Measurements from ENCODE around the gene CPB1. TPM values are rescaled to one million over a fixed set of nuclear protein-coding genes. Genes with fewer than 3 reads are reported as not detected.

Gene CPB1
- total and polyA plus RNA-seq, 2 donors (not counting 1 experiment from before 2014, with no cell fraction given): not detected

DNA sequence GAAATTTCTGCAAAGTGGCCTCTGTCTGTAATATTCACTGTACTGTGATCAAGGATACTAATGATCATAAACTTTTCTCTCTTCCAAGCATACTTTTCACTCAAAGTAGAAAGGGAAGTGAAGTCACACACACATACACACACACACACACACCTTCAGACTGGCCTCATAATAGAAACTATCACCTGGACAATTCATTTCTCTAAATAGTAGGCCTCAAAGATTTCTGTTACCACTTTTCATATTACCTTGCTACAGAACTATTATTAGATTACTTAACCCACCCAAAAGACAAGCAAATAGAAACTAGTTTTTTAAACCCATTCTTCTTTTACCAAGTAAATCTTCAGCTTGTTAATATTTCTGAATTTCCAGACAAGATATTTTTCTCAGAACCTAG lies 12.2 kb downstream of the CPB1 start:
- ChIA-PET CTCF (no interaction called here), POLR2A (no interaction called here)
- ATAC-seq (ENCODE audit: low read depth): no peak
- H3K27ac Mint-ChIP-seq: no peak overlapping the region
- no peak for DNase-seq
- intact Hi-C loops (cut with micrococcal nuclease): no loop called here
- no peaks in the 10 kb centered on the region for H3K27me3 Mint-ChIP-seq
- H3K9me3 Mint-ChIP-seq (ENCODE audit: insufficient read depth): no peaks in the 10 kb centered on the region
- no peak overlapping the region for H3K9ac ChIP-seq (ENCODE audit: low read length)
- no peaks in the 10 kb centered on the region for H3K4me1 Mint-ChIP-seq
- H3K4me3 Mint-ChIP-seq: no peak overlapping the region
- H3K4me2 ChIP-seq (replicated peaks; ENCODE audit: low read depth, low read length, poor library complexity, severe bottlenecking): no peak overlapping the region
- no peaks in the 10 kb centered on the region for H3K79me2 ChIP-seq (ENCODE audit: control insufficient read depth, insufficient read depth, low read length)
- no peak overlapping the region for H3K4me3 ChIP-seq (ENCODE audit: control extremely low read depth in 1 of 5, extremely low read depth in 1 of 5, insufficient read depth in 1 of 5, low read depth in 2 of 5, low read length in 4 of 5)
- no peaks in the 10 kb centered on the region for H4K20me1 ChIP-seq (ENCODE audit: control insufficient read depth, insufficient read depth, low read length, poor library complexity, severe bottlenecking)
- H3K4me1 ChIP-seq (ENCODE audit: control insufficient read depth in 2 of 2, insufficient read depth in 2 of 2, low read length in 2 of 2): no peaks in the 10 kb centered on the region
- TF ChIP-seq, protein P1, sequence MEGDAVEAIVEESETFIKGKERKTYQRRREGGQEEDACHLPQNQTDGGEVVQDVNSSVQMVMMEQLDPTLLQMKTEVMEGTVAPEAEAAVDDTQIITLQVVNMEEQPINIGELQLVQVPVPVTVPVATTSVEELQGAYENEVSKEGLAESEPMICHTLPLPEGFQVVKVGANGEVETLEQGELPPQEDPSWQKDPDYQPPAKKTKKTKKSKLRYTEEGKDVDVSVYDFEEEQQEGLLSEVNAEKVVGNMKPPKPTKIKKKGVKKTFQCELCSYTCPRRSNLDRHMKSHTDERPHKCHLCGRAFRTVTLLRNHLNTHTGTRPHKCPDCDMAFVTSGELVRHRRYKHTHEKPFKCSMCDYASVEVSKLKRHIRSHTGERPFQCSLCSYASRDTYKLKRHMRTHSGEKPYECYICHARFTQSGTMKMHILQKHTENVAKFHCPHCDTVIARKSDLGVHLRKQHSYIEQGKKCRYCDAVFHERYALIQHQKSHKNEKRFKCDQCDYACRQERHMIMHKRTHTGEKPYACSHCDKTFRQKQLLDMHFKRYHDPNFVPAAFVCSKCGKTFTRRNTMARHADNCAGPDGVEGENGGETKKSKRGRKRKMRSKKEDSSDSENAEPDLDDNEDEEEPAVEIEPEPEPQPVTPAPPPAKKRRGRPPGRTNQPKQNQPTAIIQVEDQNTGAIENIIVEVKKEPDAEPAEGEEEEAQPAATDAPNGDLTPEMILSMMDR (IDR thresholded peaks at IDR 0.05): no peak
- no peak for TF ChIP-seq EZH2 (IDR thresholded peaks at IDR 0.05; ENCODE audit: borderline replicate concordance, insufficient read depth, low read depth, low read length, poor library complexity, severe bottlenecking)
- H3K9me3 ChIP-seq (ENCODE audit: control extremely low read depth in 1 of 3, control insufficient read depth in 2 of 3, insufficient read depth in 1 of 3, low read length in 2 of 3): no peaks in the 10 kb centered on the region
- no peak overlapping the region for H2AFZ ChIP-seq (ENCODE audit: insufficient read depth, low read depth, low read length, poor library complexity, severe bottlenecking)
- no peaks in the 10 kb centered on the region for H3K36me3 ChIP-seq (replicated peaks in 1 of 2; ENCODE audit: control extremely low read depth in 1 of 2, control insufficient read depth in 1 of 2, extremely low read depth in 1 of 2, insufficient read depth in 2 of 2, low read length in 1 of 2)
- H3K27me3 ChIP-seq (replicated peaks in 1 of 4; ENCODE audit: control extremely low read depth in 1 of 4, control insufficient read depth in 3 of 4, insufficient read depth in 4 of 4, low read length in 3 of 4): no peaks in the 10 kb centered on the region
- no peak overlapping the region for H3K27ac ChIP-seq (ENCODE audit: low read length in 2 of 2)

DNA sequence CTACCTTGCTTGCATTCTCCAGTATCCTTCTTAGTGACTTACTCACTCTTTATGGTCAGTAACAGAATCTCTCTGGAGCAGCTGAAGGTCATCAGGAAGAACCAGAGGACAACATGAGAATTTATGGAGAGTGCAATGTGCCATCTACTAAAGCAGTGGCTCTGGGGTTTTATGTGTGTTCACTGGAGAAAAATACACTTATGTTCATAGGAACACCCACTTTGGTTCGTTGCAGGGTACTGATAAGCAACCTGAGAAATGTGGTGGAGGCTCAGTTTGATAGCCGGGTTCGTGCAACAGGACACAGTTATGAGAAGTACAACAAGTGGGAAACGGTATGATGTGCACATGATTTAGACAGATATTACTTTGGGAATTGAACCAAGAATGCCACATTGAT lies 12.8 kb downstream of the CPB1 start:
- ChIA-PET CTCF (no interaction called here), POLR2A (no interaction called here)
- no peaks in the 10 kb centered on the region for H4K20me1 ChIP-seq (ENCODE audit: control insufficient read depth, insufficient read depth, low read length, poor library complexity, severe bottlenecking)
- no peak overlapping the region for H3K9ac ChIP-seq (ENCODE audit: low read length)
- Mint-ChIP-seq H3K27me3 (no peaks in the 10 kb centered on the region), H3K4me1 (no peaks in the 10 kb centered on the region), H3K4me3 (no peak overlapping the region), H3K9me3 (ENCODE audit: insufficient read depth) (no peaks in the 10 kb centered on the region), H3K27ac (no peak overlapping the region)
- no peak overlapping the region for H2AFZ ChIP-seq (ENCODE audit: insufficient read depth, low read depth, low read length, poor library complexity, severe bottlenecking)
- no peak overlapping the region for H3K4me3 ChIP-seq (ENCODE audit: control extremely low read depth in 1 of 5, extremely low read depth in 1 of 5, insufficient read depth in 1 of 5, low read depth in 2 of 5, low read length in 4 of 5)
- WGBS (ENCODE audit: insufficient coverage): 100% methylated on average over 1 of the region's 4 CpGs
- no peaks in the 10 kb centered on the region for H3K9me3 ChIP-seq (ENCODE audit: control extremely low read depth in 1 of 3, control insufficient read depth in 2 of 3, insufficient read depth in 1 of 3, low read length in 2 of 3)
- H3K79me2 ChIP-seq (ENCODE audit: control insufficient read depth, insufficient read depth, low read length): no peaks in the 10 kb centered on the region
- TF ChIP-seq, protein P1 (IDR thresholded peaks at IDR 0.05): no peak
- TF ChIP-seq EZH2 (IDR thresholded peaks at IDR 0.05; ENCODE audit: borderline replicate concordance, insufficient read depth, low read depth, low read length, poor library complexity, severe bottlenecking): no peak
- no peak overlapping the region for H3K4me2 ChIP-seq (replicated peaks; ENCODE audit: low read depth, low read length, poor library complexity, severe bottlenecking)
- H3K36me3 ChIP-seq (replicated peaks in 1 of 2; ENCODE audit: control extremely low read depth in 1 of 2, control insufficient read depth in 1 of 2, extremely low read depth in 1 of 2, insufficient read depth in 2 of 2, low read length in 1 of 2): no peaks in the 10 kb centered on the region
- ATAC-seq (ENCODE audit: low read depth) (no peak), DNase-seq (no peak)
- no peak overlapping the region for H3K27ac ChIP-seq (ENCODE audit: low read length in 2 of 2)
- no peaks in the 10 kb centered on the region for H3K27me3 ChIP-seq (replicated peaks in 1 of 4; ENCODE audit: control extremely low read depth in 1 of 4, control insufficient read depth in 3 of 4, insufficient read depth in 4 of 4, low read length in 3 of 4)
- no peaks in the 10 kb centered on the region for H3K4me1 ChIP-seq (ENCODE audit: control insufficient read depth in 2 of 2, insufficient read depth in 2 of 2, low read length in 2 of 2)
- intact Hi-C loops (cut with micrococcal nuclease): no loop called here
